HepG2 (cell line): ENCODE results near the gene AZU1. TPM values are rescaled to one million over a fixed set of nuclear protein-coding genes. Genes with fewer than 3 reads are reported as not detected.

ENCODE experiments used
- ARID4A ChIP-seq: sonication (generic); formaldehyde crosslinking; IDR thresholded peaks from 2 replicates; pipeline ENCODE4 v1.5.0; 2020; ENCODE audit warnings: mild to moderate bottlenecking, missing genetic modification reagents, borderline replicate concordance
- HINFP ChIP-seq: sonication (generic); formaldehyde crosslinking; IDR thresholded peaks from 2 replicates; pipeline ENCODE4 v1.4.0; 2020; ENCODE audit warnings: low read depth, mild to moderate bottlenecking, missing genetic modification reagents
- MEIS2 ChIP-seq: sonication (generic); formaldehyde crosslinking; IDR thresholded peaks from 2 replicates; pipeline ENCODE4 v1.9.0; 2021; ENCODE audit warnings: mild to moderate bottlenecking, missing genetic modification reagents
- PATZ1 ChIP-seq: sonication (generic); formaldehyde crosslinking; IDR thresholded peaks from 2 replicates; pipeline ENCODE4 v1.4.0; 2020; ENCODE audit warnings: missing genetic modification reagents
- ZNF414 ChIP-seq: sonication (generic); formaldehyde crosslinking; IDR thresholded peaks from 2 replicates; pipeline ENCODE4 v1.5.0; 2020; ENCODE audit warnings: missing genetic modification reagents
- ZNF512B ChIP-seq: sonication (generic); formaldehyde crosslinking; IDR thresholded peaks from 2 replicates; pipeline ENCODE4 v1.5.1; 2020; ENCODE audit warnings: missing genetic modification reagents, mild to moderate bottlenecking, borderline replicate concordance
- ZNF558 ChIP-seq: sonication (generic); formaldehyde crosslinking; IDR thresholded peaks from 2 replicates; pipeline ENCODE4 v1.9.0; 2022; ENCODE audit warnings: mild to moderate bottlenecking, missing genetic modification reagents, borderline replicate concordance
- ZNF564 ChIP-seq: sonication (generic); formaldehyde crosslinking; IDR thresholded peaks from 2 replicates; pipeline ENCODE4 v1.8.1; 2023; ENCODE audit warnings: mild to moderate bottlenecking, missing genetic modification reagents
- ZNF737 ChIP-seq: sonication (generic); formaldehyde crosslinking; IDR thresholded peaks from 2 replicates; pipeline ENCODE4 v1.5.0; 2020; ENCODE audit warnings: missing genetic modification reagents, mild to moderate bottlenecking, borderline replicate concordance
- ZNF768 ChIP-seq: sonication (generic); formaldehyde crosslinking; IDR thresholded peaks from 2 replicates; pipeline ENCODE4 v1.4.0; 2020; ENCODE audit warnings: missing genetic modification reagents
- ZNF772 ChIP-seq: sonication (generic); formaldehyde crosslinking; IDR thresholded peaks from 2 replicates; pipeline ENCODE4 v1.5.0; 2020; ENCODE audit warnings: mild to moderate bottlenecking, missing genetic modification reagents
- ZNF780A ChIP-seq: sonication (generic); formaldehyde crosslinking; IDR thresholded peaks from 2 replicates; pipeline ENCODE4 v1.8.0; 2022; ENCODE audit warnings: mild to moderate bottlenecking, missing genetic modification reagents, moderate library complexity
- polyA plus RNA-seq, 8 experiments: library from polyadenylated mRNA; depleted of rRNA in 3 of 8; stranded (reverse) in 7 of 8; unstranded in 1 of 8; fragments of >200 nt; fragmentation: Illumina TruSeq in 4 of 8; extraction: Trizol in 4 of 8; gene quantifications; 2 replicates each; pipeline versions ENCODE4 v1.2.1 to v1.2.3, GENCODE V29; 2011 to 2016; ENCODE audit warnings: low read depth in 4 of 8, missing spikeins in 1 of 8, mixed read lengths in 1 of 8; ENCODE audit not compliant: insufficient read depth in 1 of 8
- total RNA-seq, 5 experiments: library from RNA; depleted of rRNA; stranded (reverse); fragments of >200 nt; fragmentation: Illumina TruSeq; extraction: Trizol; gene quantifications; 2 replicates each; pipeline ENCODE4 v1.2.3, GENCODE V29; 2016; ENCODE audit warnings: low read depth in 1 of 5

AZU1 gene
- total and polyA plus RNA-seq, 2 of the 13 experiments (the other 11 are each of a cell fraction or from before 2014, with no cell fraction given), result not detected

- TF ChIP-seq ZNF772 (peak; percentile 28), ARID4A (CRISPR knock-in tag) (peak; percentile 65; the same call in 1 of the 2 replicates), ZNF558 (CRISPR knock-in tag) (no peak), ZNF512B (CRISPR knock-in tag) (0 out of 2 replicates have a peak, but pooled peaks have one; percentile 59), MEIS2 (CRISPR knock-in tag) (0 out of 2 replicates have a peak, but pooled peaks have one; percentile 20), PATZ1 (CRISPR knock-in tag) (peak; percentile 66), ZNF768 (CRISPR knock-in tag) (peak; percentile 81), HINFP (CRISPR knock-in tag) (no peak), ZNF414 (CRISPR knock-in tag) (no peak), ZNF780A (CRISPR knock-in tag) (no peak), ZNF564 (CRISPR knock-in tag) (peak; percentile 51; the same call in 1 of the 2 replicates), ZNF737 (CRISPR knock-in tag) (no peak)
Observed at GRCh38 chr19:782185-782877, 45.3 kb upstream of the AZU1 start (continued).
